ENCODE data around the gene DNAH3.
A peak's percentile ranks its signal among the peaks of the same experiment; 100 is the strongest.
"Not testable (repeated sequence)": the region's sequence is repeated elsewhere in the genome, so short reads cannot be mapped to it uniquely, and the experiment has no call there.

The DNAH3 gene

DNA sequence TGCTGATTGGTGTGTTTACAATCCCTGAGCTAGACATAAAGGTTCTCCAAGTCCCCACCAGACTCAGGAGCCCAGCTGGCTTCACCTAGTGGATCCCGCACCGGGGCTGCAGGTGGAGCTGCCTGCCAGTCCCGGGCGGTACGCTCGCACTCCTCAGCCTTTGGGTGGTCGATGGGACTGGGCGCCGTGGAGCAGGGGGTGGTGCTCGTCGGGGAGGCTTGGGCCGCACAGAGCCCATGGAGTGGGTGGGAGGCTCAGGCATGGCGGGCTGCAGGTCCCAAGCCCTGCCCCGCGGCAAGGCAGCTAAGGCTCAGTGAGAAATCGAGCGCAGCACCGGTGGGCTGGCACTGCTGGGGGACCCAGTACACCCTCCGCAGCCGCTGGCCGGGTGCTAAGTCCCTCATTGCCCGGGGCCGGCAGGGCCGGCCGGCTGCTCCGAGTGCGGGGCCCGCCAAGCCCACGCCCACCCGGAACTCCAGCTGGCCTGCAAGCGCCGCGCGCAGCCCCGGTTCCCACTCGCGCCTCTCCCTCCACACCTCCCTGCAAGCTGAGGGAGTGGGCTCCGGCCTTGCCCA is 161.1 kb downstream of the DNAH3 start:
- not testable (repeated sequence) for DNase-seq

DNA sequence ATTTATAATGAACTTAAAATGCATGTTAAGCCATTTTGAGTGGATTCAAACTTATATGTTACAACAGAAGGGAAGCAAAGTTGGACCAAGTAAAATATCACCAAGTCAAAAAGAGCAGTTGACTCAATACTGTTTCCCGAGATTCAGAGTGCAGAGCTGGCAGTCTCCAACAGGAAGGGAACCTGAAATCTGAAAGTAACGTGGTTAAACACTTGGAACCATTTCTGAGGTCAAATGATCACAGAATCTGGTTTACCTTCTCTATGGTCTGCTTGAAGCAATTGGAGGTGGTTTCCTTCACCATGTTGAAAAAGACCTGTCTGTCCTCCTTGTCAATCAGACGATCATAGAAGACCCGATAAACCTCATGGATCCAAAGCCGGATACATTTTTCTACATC is 163.6 kb downstream of the DNAH3 start:
- DNase-seq, result no peak

DNA sequence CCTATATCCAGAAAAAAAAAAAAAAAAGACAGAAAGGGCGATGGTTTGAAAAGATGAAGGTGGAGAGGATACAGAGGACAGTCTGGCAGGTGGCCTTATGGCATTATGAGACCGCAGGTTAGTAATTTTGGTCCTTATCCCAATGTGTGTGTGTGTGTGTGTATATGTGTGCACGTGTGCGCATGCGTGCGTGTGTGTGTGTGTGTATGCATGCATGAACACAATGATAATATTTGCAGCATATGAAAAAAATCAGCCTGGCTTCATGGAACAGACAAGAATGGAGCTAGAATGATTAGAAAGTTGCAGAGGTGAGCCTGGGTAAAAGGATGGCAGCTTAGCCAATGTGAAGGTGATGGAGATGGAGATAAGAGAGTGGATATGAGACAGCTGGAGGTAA is 166.6 kb downstream of the DNAH3 start:
- DNase-seq, result no peak

DNA sequence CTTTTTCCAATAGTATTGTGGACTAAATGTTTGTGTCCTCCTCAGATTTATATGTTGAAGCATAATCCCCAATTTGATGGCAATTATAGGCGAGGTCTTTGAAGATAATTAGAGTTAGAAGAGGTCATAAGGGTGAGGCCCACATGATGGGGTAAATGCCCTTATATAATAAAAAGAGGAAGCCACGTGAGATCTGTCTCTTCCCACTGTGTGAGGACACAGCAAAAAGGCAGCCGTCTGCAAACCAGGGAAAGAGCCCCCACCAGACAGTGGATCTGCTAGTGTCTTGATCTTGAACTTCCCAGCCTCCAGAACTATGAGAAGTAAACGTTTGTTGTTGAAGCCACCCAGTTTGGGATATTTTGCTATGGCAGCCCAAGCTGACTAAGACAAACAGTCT is 174.1 kb downstream of the DNAH3 start:
- DNase-seq, result no peak

DNA sequence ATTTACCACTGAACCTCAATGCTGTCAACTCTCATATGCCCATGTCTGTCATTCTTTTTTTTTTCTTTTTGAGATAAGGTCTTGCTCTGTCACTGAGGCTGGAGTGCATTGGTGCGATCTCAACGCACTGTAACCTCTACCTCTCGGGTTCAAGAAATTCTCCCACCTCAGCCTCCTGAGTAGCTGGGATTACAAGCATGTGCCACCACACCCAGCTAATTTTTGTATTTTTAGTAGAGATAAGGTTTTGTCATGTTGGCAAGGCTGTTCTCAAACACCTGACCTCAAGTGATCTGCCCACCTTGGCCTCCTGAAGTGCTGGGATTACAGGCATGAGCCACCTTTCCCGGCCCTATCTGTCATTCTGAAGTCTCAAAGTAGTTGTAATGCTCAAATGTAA is 177.4 kb downstream of the DNAH3 start:
- not testable (repeated sequence) for DNase-seq

DNA sequence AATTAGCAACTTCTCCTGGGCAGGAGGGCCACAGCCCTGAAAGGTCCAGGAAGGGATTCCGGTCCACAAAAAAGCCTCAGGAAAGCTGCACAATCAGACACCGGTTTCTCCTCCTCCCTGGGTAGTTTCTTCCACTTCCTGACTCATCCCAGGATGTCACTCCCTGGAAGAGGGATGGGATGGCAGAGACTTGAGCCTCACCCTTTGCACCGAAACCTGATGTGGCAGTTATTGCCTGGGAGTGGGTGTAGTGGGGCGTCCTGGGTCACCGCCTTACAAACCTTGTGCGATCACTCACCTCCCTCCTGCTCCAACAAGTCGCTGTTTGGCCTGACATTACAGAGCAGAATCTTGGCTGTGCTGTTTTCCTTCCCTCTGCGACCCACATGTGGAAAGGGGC is 179.2 kb downstream of the DNAH3 start:
- DNase-seq, result no peak

DNA sequence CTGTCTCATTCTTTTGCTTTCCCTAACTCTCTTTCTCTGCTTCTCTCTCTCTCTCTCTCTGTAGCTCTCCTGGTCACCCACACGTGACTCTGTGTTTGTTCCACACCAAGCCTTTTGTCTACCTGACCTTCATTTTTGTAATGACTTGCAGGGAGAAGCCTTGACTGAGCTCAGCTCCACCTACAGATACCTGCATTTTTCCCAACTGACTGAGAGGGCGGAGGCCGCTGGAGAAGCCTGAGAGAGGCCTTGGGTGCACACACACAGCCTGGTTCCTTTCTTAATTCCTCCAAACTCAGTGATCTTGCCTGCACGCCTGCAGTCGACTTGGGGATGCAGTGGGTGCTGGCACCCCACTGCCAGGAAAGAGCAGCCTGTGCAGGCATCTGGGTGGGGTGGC is 181.3 kb downstream of the DNAH3 start:
- DNase-seq, result no peak

DNA sequence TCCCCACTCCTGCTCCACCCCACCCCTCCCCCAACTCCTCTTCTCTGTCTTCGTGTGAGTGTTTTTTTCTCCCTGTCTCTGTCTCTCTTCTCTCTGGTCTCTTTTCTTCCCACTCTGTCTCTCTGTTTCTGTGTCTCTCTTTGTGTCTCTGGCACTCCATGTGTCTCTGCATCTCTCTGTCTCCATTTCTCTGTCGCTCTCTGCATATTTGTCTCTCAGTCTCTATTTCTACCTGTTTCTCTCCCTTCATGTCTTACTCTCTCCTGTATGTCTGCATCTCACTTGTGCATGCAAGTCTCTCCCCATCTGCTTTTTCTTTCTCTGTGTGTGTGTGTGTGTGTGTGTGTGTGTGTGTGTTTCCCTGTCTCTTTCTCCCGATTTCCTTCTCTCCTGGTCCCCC is 181.9 kb downstream of the DNAH3 start:
- no peak for DNase-seq

DNA sequence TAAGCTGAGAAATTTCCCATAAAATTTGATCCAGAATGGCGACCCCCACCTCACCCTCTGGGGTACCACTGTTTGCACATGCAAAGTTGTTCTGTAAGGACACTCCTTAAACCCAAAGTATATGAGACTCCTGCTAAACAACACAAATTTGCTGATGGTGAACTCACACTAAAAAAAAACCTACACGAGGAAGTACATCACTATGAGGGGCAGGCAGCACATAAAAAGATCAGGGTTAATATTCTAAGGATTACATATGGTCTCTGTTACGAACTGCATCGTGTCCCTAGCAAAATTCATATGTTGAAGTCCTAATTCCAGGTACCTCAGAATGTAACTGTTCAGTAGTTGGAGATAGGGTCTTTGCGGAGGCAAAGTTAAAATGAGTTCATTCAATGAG is 189.7 kb downstream of the DNAH3 start:
- no peak for DNase-seq

DNA sequence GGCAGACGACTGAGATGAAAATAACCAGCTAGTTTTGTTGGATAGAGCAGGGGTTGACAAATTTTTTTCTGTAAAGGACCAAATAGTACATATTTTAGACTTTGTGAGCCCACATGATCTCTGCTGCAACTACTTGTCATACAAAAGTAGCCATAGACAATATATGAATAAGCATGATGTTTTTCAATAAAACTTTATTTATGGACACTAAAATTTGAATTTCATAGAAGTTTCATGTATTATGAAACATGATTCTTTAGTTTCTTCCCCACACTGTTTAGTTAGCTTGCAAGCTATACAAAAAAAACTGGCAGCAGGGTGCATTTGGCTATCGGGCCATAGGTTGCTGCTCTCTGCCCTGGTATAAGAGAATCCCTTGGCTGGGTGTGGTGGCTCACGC is 193.5 kb downstream of the DNAH3 start:
- DNase-seq, result no peak

DNA sequence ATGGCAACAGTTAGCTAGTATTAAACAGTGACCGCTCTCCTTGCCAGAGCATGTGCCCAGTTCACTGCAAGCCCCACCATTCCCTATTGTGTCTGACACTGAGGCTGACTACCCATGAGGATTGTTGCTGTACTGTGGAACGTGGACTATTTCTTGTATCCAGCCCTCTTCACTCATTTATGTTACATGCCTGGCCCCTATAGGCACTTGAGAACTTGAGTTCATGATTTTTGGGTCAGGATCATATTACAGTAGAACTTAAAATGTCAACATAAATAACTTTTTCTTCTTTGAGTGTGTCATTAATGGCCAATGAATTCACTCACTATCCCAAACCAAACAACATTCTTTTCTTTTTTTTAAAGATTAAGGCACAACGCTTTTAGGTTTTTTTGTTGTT is 194.3 kb downstream of the DNAH3 start:
- DNase-seq, result no peak

DNA sequence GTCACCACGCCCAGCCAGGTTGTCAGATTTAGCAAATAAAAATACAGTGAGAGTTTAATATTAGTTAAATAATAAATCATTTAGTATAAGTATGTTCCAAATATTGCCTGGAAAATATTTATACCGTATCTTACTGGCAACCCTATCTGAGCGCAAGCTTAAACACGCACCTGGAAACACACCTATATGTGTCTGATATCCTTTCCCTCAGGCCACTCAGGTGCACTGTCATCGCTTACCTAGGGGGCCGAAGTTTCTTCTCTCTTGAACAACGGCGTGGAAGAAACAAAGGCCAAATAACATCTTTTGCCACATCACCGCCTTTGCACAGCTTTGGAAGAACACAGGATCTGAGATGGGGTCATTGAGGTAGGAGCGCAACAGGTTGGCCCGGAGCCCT is 196.1 kb downstream of the DNAH3 start:
- no peak for DNase-seq

DNA sequence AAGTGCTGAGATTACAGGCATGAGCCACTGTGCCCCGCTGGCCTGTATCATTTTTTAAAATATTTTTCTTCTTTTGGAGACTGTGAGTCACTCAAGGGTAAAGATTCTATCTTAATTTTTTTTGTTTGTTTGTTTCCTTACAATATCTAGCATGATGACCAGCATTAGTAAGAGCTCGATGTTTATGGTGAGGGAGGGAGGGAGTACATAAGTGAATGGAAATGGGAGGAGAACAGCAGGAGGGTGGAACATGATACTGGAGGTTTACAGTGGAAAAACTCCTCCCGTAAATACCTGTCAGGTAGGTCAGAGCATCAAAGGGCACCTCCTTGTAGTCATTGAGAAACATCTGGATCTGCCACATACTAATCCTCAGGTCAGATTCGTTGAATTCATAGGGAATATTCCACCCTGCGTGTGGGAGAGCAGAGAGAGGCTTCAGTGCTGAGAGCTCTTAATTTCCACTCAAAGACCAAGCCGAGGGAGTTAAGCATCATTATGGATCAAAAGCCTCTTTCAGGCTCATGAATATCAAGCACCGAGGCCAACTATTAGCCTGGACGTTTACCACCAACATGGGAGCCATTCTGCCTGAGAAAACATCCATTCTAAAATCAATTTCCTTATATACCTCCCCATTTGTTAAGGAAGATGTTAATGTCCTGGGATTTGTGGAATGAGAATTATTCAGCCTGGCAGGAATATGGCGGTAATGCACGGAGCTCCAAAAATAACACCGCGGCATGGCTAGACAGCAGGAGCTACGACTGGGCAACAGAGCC is 198.3 kb downstream of the DNAH3 start:
- DNase-seq, result no peak

DNA sequence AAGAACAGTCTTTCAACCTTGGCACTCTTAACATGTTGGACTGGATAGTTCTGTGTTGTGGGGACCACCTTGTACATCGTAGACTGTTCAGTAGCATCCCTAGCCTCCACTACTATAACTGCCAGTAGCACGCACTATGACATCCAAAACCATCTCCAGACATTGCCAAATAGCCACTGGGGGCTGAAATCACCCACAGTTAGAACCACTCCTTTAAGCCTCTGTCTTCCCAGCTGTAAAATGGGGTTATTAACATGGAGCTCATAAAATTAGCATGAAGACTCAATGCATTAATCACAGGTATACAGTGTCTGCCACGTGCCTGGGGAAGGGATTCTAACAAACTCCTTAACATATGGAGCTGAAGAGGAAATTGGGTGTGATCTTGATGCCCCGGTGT is 200.4 kb downstream of the DNAH3 start:
- DNase-seq, result no peak

DNA sequence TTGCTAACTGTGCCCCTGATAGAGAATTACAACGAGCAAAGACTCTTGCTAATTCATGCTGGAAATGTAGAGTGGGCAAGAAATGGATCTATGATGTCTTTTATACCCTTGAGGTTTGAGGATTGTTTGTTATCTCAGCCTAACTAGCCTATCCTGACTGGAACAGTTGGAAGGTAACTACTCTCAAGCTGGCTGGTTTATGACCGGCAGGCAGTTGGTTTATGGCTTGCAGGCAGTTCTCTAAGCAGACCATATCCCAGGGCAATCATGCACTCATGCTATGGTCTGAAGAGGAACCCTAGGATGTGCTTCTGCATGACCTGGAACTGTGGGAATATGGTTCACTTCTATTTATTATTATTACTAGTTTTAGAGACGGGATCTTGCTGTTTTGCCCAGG is 201.0 kb downstream of the DNAH3 start:
- no peak for DNase-seq

DNA sequence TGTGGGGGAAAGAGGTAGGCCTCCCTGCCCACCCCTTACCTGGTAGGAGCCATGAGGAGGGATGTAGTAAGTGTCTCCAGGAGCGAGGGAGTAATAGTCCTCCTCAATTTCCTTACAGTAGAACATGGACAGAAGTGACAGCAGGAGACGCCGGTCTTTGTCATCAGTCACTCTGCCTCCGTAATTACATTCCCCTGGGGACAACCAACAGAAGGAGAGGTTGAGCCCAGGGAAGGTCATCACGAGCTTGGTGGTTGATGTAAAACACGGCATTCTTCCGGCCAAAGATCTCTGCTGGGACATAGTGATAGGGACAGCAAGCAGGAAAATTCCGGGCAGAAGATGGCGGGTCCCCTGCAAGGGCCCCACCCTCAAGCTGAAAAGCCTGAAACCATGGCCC is 202.2 kb downstream of the DNAH3 start:
- no peak for DNase-seq

DNA sequence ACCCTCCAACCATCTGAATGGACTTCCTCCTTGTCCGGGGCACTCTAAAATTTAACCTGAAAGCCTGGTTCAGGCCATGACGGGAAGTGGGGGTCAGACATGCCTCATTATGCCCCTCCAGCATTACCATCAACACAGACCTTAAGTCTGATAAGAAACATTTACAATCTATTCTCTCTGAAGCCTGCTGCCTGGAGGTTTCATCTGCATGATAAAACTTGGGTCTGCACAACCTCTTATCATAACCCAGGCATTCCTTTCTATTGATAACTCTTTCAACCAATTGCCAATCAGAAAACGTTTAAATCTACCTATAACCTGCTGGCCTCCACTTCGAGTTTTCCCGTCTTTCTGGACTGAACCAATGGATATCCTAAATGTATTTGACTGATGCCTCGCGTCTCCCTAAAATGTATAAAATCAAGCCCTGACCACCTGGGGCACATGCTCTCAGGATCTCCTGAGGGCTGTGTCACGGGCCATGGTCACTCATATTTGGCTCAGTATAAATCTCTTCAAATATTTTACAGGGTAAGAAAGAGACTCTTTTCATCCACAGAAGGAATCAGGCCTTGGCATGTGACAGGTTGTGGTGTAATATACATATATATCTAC is 204.5 kb downstream of the DNAH3 start:
- DNase-seq, result no peak

DNA sequence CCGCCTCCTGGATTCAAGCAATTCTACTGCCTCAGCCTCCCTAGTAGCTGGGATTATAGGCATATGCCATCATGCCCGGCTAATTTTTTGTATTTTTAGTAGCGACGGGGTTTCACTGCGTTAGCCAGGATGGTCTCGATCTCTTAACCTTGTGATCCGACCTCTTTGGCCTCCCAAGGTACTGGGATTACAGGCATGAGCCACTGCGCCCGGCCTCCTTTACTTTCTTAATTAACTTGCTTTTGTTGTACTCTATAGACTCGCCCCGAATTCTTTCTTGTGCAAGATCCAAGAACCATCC is 205.1 kb downstream of the DNAH3 start:
- DNase-seq, result not testable (repeated sequence)

DNA sequence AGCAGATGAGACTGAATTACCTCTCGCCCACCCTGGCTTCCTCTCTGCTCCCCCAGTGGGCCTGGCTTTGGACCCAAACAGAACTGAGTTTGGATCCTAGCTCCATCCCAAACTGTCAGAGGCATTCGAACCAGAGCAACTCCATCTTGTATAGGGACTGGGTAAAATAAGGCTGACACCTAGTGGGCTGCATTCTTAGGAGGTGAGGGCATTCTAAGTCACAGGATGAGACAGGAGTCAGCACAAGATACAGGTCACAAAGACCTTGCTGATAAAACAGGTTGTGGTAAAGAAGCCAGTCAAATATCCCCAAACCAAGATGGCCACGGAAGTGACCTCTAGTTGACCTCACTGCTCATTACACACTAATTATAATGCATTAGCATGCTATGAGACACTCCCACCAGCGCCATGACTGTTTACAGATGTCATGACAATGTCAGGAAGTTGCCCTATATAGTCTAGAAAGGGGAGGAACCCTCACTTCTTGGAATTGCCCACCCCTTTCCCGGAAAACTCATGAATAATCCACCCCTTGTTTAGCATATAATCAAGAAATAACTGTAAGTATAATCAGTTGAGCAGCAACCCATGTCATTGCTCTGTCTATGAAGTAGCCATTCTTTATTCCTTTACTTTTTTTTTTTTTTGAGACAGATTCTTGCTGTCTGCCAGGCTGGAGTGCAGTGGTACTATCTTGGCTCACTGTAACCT is 205.6 kb downstream of the DNAH3 start:
- peak; percentile 11 for DNase-seq

DNA sequence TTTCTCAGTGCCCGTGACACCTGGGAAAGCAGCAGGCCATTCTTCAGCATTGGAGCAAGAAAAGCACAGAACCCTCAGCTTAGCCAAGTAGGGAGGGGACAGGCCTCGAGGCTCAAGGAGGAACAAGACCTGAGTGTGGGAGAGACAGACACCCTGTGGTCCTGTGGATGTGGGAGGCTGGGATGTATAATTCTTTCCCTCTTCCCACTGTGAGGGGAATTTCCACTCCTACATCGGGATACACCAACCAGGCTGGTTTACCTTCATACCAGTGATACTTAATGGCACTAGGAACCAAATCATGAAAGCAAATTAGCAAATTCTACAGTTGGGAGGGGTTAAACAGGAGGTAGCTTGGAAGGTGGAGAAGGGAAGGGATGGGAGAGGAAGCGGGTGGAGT is 208.4 kb downstream of the DNAH3 start:
- DNase-seq, result no peak

DNA sequence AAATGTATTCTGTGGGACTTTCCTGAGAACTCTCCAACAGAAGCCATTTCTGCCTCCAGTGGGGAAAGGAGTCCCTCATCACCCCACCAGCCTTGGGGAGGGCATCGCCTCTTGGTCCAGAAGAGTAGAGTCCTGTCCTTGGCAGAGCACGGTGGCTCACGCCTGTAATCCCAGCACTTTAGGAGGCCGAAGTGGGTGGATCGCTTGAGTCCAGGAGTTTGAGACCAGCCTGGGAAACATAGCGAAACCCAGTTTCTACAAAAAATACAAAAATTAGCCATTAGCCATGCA is 209.1 kb downstream of the DNAH3 start:
- no peak for DNase-seq

DNA sequence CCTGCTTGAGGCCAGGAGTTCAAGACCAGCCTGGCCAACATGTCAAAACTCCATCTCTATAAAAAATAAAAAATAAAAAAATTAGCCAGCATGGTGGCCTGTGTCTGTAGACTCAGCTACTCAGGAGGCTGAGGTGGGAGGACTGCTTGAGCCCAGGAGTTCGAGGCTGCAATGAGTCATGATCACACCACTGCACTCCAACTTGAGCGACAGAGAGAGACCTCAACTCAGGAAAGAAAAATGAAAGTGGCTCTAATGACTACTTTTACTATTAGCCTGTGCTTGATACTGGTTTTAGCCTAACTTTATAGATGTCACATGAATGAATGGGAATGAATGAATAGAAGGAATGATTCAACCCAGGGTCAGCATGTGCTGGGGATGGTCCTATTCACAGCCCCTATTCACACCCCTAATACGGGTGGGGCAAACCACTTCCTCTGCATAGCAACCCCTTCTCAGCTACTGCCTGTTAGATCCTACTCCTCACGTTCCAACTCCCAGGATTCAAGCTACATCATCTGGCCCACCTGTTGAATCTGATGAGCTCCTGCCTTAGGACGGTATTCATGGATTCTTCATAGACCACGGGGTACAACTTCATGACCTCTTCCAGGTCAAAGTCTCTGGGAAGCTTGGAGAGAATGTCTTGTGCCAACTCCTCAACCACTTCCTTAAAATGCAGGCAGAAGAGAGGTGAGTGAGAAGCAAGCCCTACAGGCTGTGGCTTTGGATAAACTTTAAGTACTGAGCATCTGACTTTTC is 209.6 kb downstream of the DNAH3 start:
- peak; percentile 62 for DNase-seq

DNA sequence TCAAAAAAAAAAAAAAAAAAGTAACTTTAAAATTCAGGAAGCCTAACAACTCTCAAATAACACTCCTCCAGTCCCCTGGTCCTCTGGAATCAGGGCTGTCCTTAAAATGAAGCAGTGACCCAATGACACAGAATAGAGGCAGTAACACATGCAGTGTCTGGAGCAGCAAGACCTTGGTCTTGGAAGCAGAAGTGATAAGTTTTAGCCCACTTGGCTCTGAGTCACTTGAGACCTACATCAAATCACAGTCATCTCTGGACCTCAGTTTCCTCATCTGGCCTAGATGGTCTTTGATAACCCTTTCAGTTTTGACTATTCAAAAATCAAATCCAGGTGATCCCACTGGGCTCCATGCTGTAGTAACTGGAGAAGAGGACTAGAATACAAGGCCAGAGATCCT is 211.0 kb downstream of the DNAH3 start:
- no peak for DNase-seq

DNA sequence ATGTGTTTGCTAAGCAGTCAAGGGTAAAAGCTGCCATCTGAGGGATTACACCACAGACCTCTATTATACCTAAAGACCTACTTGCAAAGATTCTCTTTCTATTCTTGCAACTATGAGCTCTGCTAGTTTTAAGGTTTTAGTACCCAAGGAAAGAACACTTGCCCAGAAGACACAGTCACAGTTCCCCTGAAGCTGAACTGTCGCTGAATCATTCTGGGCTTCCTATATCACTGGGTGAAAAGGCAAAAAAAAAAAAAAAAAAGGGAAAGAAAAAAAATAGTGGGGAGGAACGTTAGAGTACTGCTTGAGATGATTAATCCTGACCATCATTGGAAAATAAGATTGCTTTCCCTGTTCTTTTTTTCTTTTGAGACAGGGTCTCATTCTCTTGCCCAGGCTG is 212.2 kb downstream of the DNAH3 start:
- DNase-seq, result no peak
